OCI-LY3 (cell line): Measurements from ENCODE around the gene SDC1.

Source experiments
- H2AFZ ChIP-seq: fragments of 200-600, 300-600 bp; shearing (Covaris generic); 2 replicates; pipeline ENCODE4 v1.6.0; 2014; ENCODE audit warnings: antibody characterized with exemption, low read depth, low read length
- H3K27ac ChIP-seq: fragments of 200-600, 300-600 bp; sonication (generic); 2 replicates; pipeline ENCODE4 v1.5.1; 2014; ENCODE audit warnings: mild to moderate bottlenecking, low read length, moderate library complexity, mixed read lengths
- H3K27me3 ChIP-seq: fragments of 200-600, 300-600 bp; sonication (generic); 2 replicates; pipeline ENCODE4 v1.6.1; 2014; ENCODE audit warnings: low read depth, low read length, mixed read lengths
- H3K36me3 ChIP-seq: fragments of 200-600, 300-600 bp; sonication (generic); replicated peaks from 2 replicates; pipeline ENCODE3; 2014; ENCODE audit warnings: low read depth, low read length, mixed read lengths
- H3K4me1 ChIP-seq: fragments of 300-600, 200-600 bp; sonication (generic); 2 replicates; pipeline ENCODE4 v1.6.1; 2014; ENCODE audit warnings: low read length, mixed read lengths
- H3K4me2 ChIP-seq: fragments of 200-600, 300-600 bp; sonication (generic); 2 replicates; pipeline ENCODE4 v1.6.1; 2014; ENCODE audit warnings: low read length, mixed read lengths
- H3K4me3 ChIP-seq: fragments of 300-600, 200-600 bp; sonication (generic); 2 replicates; pipeline ENCODE4 v1.5.1; 2014; ENCODE audit warnings: antibody characterized with exemption, mild to moderate bottlenecking, low read length, moderate library complexity
- H3K79me2 ChIP-seq: fragments of 300-600, 200-600 bp; shearing (Covaris generic); 2 replicates; pipeline ENCODE4 v1.6.1; 2014; ENCODE audit warnings: mild to moderate bottlenecking, low read length, mixed read lengths
- H3K9ac ChIP-seq: fragments of 300-600, 200-600 bp; shearing (Covaris generic); 2 replicates; pipeline ENCODE4 v1.6.0; 2014; ENCODE audit warnings: mild to moderate bottlenecking, low read length, moderate library complexity
- H3K9me3 ChIP-seq: fragments of 200-600, 300-600 bp; shearing (Covaris generic); 2 replicates; pipeline ENCODE4 v1.6.1; 2014; ENCODE audit warnings: low read length, mixed read lengths; ENCODE audit not compliant: insufficient read depth
- H4K20me1 ChIP-seq: fragments of 200-600, 300-600 bp; sonication (generic); 2 replicates; pipeline ENCODE4 v1.6.1; 2016; ENCODE audit warnings: low read length, mixed read lengths; ENCODE audit not compliant: insufficient read depth
- CTCF ChIP-seq: fragments of 200-600, 300-600 bp; sonication (generic); IDR thresholded peaks from 2 replicates; pipeline ENCODE4 v1.5.1; 2014; ENCODE audit warnings: antibody characterized with exemption, low read length, low read depth
- EZH2phosphoT487 ChIP-seq: fragments of 200-600 bp; shearing (Covaris generic); IDR thresholded peaks from 2 replicates; pipeline ENCODE4 v1.6.1; 2018; ENCODE audit warnings: antibody characterized with exemption, mixed run types, low read depth

SDC1 gene

DNA sequence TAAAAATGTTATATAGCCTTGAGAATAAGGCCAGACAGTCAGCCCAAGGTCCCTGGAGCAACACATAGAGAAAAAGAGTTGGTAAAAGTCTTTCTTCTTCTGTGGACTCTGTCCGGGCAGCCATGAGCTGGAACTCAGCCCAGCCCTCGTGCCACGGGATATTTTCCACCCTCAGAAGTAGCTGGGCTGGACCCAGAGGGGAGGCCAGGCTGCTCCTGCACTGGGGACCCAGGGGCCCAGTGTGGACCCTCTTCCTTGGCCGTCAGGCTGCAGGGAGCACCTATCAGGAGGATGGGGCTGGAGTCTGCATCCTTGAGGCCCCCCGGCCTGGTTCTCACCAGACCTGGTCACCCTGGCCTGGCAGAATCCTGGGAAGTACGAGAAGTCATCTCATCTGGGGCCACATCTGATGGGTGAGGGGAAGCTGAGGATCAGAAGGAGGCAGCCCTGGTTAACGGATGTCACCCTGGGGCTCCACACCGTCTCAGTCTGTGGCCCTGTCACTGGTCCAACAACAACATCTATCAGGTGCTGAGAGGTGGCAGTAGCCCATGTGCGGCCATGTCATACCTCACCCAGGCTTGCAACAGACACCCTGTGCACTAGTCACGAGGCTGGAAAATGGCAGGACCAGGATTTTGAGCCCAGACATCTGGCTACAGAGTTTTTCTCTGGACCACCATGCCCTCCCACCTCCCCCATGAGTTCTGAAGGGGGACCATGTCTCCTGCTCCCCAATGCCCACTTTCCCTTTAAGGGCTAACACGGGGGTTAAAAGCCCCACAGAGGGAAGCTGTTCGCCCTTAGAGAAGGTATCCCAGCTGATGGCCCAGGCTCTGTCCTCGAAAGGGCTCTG lies 33.0 kb downstream of the SDC1 start:
- H3K27me3 ChIP-seq, result no peaks in the 10 kb centered on the region
- no peak overlapping the region for H3K27ac ChIP-seq
- H3K36me3 ChIP-seq, result no peaks in the 10 kb centered on the region
- no peaks in the 10 kb centered on the region for H3K79me2 ChIP-seq
- no peaks in the 10 kb centered on the region for H3K9me3 ChIP-seq
- no peak overlapping the region for H3K4me3 ChIP-seq
- no peak overlapping the region for H3K4me2 ChIP-seq
- H3K4me1 ChIP-seq, result no peaks in the 10 kb centered on the region
- TF ChIP-seq EZH2phosphoT487, result no peak
- TF ChIP-seq CTCF, result no peak
- no peaks in the 10 kb centered on the region for H4K20me1 ChIP-seq
- H2AFZ ChIP-seq, result no peak overlapping the region
- H3K9ac ChIP-seq, result no peak overlapping the region

DNA sequence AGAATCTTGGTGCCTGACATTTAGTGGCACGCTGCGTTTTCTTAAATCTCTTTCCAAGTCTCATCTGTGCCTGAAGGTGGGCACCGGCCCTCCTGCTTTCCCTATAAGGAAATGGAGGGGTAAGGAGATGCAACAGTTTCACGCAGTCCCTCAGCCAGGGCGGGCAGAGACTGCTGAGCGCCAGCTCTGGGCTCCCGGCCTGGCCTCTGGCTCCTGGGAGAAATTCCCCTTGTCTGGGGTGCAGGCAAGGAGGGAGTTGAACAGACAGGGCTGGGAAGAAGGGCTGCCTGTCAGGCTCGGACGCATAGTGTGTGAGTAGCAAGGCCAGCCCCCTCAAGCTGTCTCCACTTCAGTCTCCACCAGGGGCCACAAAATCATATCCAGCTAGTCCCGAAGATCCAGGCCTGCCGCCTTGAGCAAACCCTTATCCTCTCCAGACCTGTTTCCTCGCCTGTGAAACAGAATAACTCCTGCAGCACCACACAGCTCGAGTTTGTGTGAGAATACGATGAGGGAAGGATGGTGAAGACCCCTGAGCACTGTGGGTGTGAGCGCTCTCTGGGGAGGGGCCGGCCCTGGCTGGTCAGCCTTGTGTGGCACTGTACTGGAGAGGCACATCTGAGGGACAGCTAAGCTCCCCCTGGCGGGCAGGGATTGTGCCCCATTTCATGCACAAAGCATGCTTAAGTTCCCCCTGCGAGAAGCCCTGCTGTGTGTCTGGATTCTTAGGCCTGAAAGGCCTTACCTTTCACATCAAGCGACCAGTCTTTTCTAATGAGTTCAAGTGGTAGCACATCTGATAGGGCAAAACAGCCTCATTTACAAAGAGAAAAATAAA lies 33.8 kb downstream of the SDC1 start:
- no peaks in the 10 kb centered on the region for H3K4me1 ChIP-seq
- H4K20me1 ChIP-seq, result no peaks in the 10 kb centered on the region
- H3K27ac ChIP-seq, result no peak overlapping the region
- no peaks in the 10 kb centered on the region for H3K9me3 ChIP-seq
- no peaks in the 10 kb centered on the region for H3K36me3 ChIP-seq
- no peak overlapping the region for H3K9ac ChIP-seq
- no peaks in the 10 kb centered on the region for H3K79me2 ChIP-seq
- no peak overlapping the region for H3K4me3 ChIP-seq
- no peak overlapping the region for H2AFZ ChIP-seq
- TF ChIP-seq CTCF, result peak; percentile 31
- TF ChIP-seq EZH2phosphoT487, result no peak
- H3K4me2 ChIP-seq, result no peak overlapping the region
- H3K27me3 ChIP-seq, result no peaks in the 10 kb centered on the region

GRCh38 chr2:20190170-20190569 lies 34.8 kb downstream of the SDC1 start:
- no peak overlapping the region for H2AFZ ChIP-seq

More at GRCh38 chr2:20190170-20190569, 34.8 kb downstream of the SDC1 start:
- H3K4me3 ChIP-seq, result no peak overlapping the region
- no peak overlapping the region for H3K4me2 ChIP-seq
- H3K27ac ChIP-seq, result no peak overlapping the region
- no peaks in the 10 kb centered on the region for H3K79me2 ChIP-seq
- TF ChIP-seq EZH2phosphoT487 (no peak), CTCF (no peak)
- no peaks in the 10 kb centered on the region for H3K4me1 ChIP-seq
- H3K9me3 ChIP-seq, result no peaks in the 10 kb centered on the region
- H3K9ac ChIP-seq, result no peak overlapping the region
- H3K36me3 ChIP-seq, result no peaks in the 10 kb centered on the region
- H4K20me1 ChIP-seq, result no peaks in the 10 kb centered on the region
- no peaks in the 10 kb centered on the region for H3K27me3 ChIP-seq
